ENCODE results near the gene CLEC16A. TPM values are rescaled to one million over a fixed set of nuclear protein-coding genes. Genes with fewer than 3 reads are reported as not detected.

CLEC16A gene
- total RNA-seq, 4 donors from 2014 or later = 7.6 to 65.6 (median 28.0) TPM

DNA sequence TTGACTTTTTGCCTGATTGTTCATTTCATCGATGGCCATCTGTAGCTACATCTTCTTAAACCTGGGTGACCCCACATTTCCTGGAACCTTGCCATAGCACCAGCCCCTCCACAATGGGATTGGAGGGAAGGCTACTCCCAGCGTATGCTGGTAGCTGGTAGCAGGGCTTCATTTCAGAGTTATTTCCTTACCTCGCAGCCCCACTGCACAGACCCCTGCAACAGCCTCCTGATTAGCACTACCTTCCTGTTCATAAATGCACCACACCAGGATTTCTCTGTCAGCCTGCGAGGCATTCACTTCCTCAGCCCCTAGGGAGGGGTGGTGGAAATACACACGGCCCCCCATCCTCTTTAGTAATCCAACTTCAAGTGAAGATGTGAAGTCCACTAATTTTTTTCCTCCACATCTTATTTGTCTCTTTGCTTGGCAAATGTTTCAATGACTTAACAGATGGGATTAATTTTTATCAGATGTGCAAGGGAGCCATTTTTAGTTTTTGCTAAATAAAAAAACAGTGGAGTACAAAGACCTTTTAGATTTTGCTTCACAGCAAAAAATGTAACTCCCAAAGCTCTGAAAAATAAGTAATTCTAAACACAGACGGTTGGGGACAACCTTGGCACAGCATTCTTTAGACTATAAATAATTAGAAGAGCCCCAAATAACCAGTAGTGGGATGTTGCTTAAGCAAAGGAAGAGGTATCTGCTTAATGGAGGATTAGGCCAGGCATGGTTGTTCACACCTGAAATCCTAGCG, 76.6 kb downstream of the CLEC16A start:
- Histone ChIP-seq H3K27ac (peak overlapping the region; percentile 26 to 28), H3K36me3 (no peaks in the 10 kb centered on the region), H3K27me3 (no peaks in the 10 kb centered on the region), H3K4me3 (no peak overlapping the region), H3K4me1 (no peaks in the 10 kb centered on the region), H3K9me3 (no peaks in the 10 kb centered on the region)
- peak in 1 of 2 donors; percentile 41 for DNase-seq
- intact Hi-C loops (cut with DNase I; ENCODE audit: low total_unique reads) = no loop called here
- TF ChIP-seq, protein P1, sequence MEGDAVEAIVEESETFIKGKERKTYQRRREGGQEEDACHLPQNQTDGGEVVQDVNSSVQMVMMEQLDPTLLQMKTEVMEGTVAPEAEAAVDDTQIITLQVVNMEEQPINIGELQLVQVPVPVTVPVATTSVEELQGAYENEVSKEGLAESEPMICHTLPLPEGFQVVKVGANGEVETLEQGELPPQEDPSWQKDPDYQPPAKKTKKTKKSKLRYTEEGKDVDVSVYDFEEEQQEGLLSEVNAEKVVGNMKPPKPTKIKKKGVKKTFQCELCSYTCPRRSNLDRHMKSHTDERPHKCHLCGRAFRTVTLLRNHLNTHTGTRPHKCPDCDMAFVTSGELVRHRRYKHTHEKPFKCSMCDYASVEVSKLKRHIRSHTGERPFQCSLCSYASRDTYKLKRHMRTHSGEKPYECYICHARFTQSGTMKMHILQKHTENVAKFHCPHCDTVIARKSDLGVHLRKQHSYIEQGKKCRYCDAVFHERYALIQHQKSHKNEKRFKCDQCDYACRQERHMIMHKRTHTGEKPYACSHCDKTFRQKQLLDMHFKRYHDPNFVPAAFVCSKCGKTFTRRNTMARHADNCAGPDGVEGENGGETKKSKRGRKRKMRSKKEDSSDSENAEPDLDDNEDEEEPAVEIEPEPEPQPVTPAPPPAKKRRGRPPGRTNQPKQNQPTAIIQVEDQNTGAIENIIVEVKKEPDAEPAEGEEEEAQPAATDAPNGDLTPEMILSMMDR (IDR thresholded peaks at IDR 0.05) = no peak
- no peak for TF ChIP-seq POLR2A (IDR thresholded peaks at IDR 0.05)

DNA sequence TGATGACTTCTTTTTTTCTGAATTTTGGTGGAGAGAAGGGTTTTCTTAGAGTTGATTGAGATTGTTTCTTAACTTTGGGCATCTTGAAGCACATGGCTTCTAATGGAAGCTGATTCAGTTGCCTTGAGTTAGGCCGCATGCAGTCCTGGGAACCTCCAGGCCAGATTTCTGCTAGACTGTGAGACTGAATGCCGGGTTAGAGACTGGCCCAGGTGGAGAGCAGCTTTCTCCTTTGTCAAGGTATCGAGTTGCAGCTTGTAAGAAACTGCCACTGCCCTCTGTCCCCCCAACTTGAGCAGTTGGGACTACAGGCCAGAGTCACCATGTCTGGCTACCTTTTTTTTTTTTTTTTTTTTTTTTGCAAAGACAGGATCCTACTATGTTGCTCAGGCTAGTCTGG, 77.6 kb downstream of the CLEC16A start:
- H3K4me1 ChIP-seq = no peaks in the 10 kb centered on the region

DNA sequence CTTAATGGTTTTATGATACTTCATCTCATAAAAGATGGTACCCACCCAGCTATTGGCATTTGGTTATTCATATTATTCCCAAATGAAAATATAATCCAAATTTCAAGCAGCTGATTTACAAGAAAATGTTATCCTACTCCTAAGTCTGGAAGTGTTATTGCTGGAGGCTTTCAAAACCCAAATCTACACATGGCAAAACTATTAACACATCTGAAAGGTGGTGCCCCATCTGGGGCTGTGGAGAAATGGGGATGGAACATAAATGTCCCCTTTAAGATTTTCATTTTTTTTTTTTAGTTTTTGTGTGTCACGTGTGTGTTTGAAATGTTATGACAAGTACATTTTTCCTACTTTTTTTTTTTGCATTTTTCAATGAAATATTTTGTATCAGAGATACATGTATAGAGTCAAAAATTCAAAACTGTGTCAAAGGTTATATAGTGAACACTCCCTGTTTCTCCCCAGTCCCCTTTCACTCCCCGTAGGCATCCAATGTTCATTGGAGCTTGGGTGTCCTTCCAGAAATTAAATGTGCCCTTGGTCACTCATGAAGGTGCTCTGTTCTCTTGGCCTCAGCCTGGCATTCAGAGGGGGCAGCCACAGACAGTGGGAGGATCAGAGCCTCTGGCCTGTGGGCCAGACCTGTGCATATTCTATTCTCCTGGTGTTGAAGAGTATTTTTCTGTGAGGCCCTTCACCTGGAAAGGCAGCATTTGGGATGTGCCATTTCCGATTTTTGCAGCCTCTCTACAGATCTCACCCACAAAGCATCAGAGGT, 79.1 kb downstream of the CLEC16A start:
- H3K36me3 ChIP-seq = no peaks in the 10 kb centered on the region

More for the DNA sequence above, 77.6 kb downstream of the CLEC16A start:
- Histone ChIP-seq H3K4me3 (no peak overlapping the region), H3K27ac (peak overlapping the region; percentile 28 to 31), H3K36me3 (no peaks in the 10 kb centered on the region), H3K27me3 (no peaks in the 10 kb centered on the region), H3K9me3 (no peaks in the 10 kb centered on the region)
- intact Hi-C loops (cut with DNase I; ENCODE audit: low total_unique reads) = no loop called here
- DNase-seq = no peak
- TF ChIP-seq, protein P1 (IDR thresholded peaks at IDR 0.05) = no peak
- TF ChIP-seq POLR2A (IDR thresholded peaks at IDR 0.05) = no peak

DNA sequence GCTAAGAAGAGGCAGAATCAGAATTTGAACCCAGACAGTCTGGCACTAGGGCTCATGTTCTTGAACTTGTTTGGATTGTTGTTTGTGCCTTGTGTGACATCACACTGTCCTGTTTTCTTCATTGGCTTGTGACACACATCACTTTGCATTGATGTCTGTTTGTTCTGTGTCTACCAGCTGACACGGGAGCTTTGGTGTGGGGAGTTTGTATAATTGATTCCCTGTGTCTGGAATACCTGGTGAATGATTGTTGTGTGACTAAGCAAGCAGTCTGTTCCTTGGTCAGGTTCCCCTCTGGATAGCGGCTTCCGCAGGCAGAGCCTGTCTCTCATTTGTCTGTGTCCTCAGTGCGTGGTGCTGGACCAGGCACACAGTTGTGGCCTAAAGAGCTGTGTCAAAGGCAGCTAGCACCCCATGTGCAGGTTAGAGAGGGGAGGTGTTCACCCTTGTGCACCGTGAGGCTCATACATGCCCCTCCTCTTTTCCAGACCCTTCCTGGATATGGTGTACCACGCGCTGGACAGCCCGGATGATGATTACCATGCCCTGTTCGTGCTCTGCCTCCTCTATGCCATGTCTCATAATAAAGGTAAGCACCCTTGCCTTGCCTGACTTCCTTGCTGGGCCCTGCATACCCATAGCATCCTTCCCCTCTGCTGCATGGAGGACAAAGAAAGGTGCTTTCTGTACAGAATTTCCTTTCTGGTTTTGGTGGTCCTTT, 80.1 kb downstream of the CLEC16A start:
- H3K4me3 ChIP-seq = no peak overlapping the region
- H3K27ac ChIP-seq = no peak overlapping the region
- no peaks in the 10 kb centered on the region for H3K27me3 ChIP-seq
- H3K9me3 ChIP-seq = no peaks in the 10 kb centered on the region
- intact Hi-C loops (cut with DNase I; ENCODE audit: low total_unique reads) = no loop called here
- H3K36me3 ChIP-seq = no peaks in the 10 kb centered on the region
- no peaks in the 10 kb centered on the region for H3K4me1 ChIP-seq
- TF ChIP-seq, protein P1 (IDR thresholded peaks at IDR 0.05) = no peak
- TF ChIP-seq POLR2A (IDR thresholded peaks at IDR 0.05) = no peak
- peak in 1 of 2 donors; percentile 8 for DNase-seq

More for the DNA sequence above, 79.1 kb downstream of the CLEC16A start:
- no peak overlapping the region for H3K4me3 ChIP-seq
- no peaks in the 10 kb centered on the region for H3K27me3 ChIP-seq
- no peaks in the 10 kb centered on the region for H3K4me1 ChIP-seq
- no peak overlapping the region for H3K27ac ChIP-seq
- no peak for TF ChIP-seq POLR2A (IDR thresholded peaks at IDR 0.05)
- TF ChIP-seq, protein P1 (IDR thresholded peaks at IDR 0.05) = no peak
- intact Hi-C loops (cut with DNase I; ENCODE audit: low total_unique reads) = no loop called here
- DNase-seq = no peak
- H3K9me3 ChIP-seq = no peaks in the 10 kb centered on the region
